Measurements from ENCODE around the gene SNTG2. TPM values are rescaled to one million over a fixed set of nuclear protein-coding genes. Genes with fewer than 3 reads are reported as not detected.

SNTG2 gene
- total and polyA plus RNA-seq, 2 of the 13 experiments (the other 11 are each of a cell fraction or from before 2014, with no cell fraction given) = not detected

DNA sequence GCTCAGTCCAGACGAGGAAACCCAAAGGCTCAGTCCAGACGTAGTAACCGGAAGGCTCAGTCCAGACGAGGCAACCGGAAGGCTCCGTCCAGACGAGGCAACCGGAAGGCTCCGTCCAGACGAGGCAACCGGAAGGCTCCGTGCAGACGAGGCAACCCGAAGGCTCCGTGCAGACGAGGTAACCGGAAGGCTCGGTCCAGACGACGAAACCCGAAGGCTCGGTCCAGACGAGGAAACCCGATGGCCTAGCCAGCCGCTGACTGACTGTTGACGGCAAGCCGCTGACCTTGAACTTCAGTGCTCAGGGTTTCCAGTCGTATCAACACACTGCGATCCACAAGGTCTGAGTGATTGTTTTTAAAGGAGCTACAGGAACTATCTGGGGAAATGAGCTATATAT, 312.0 kb downstream of the SNTG2 start (continued):
- TF ChIP-seq ZEB1 (IDR thresholded peaks at IDR 0.05; ENCODE audit: insufficient replicate concordance, low read depth) = no peak
- TF ChIP-seq TCF7L2 (IDR thresholded peaks at IDR 0.05; ENCODE audit: low read depth, low read length) = no peak
- no peak for TF ChIP-seq ERF (CRISPR knock-in tag; IDR thresholded peaks at IDR 0.05)
- no peak for TF ChIP-seq SOX13 (IDR thresholded peaks at IDR 0.05)
- TF ChIP-seq SOX13 (CRISPR knock-in tag; conservative IDR thresholded peaks at IDR 0.05 in 1 of 2, IDR thresholded peaks at IDR 0.05 in 1 of 2) = no peak
- TF ChIP-seq, protein P1, sequence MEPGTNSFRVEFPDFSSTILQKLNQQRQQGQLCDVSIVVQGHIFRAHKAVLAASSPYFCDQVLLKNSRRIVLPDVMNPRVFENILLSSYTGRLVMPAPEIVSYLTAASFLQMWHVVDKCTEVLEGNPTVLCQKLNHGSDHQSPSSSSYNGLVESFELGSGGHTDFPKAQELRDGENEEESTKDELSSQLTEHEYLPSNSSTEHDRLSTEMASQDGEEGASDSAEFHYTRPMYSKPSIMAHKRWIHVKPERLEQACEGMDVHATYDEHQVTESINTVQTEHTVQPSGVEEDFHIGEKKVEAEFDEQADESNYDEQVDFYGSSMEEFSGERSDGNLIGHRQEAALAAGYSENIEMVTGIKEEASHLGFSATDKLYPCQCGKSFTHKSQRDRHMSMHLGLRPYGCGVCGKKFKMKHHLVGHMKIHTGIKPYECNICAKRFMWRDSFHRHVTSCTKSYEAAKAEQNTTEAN (CRISPR knock-in tag; conservative IDR thresholded peaks at IDR 0.05) = no peak
- TF ChIP-seq EHMT2 (IDR thresholded peaks at IDR 0.05; ENCODE audit: borderline replicate concordance, low read depth, low read length) = no peak
- TF ChIP-seq, protein P2, sequence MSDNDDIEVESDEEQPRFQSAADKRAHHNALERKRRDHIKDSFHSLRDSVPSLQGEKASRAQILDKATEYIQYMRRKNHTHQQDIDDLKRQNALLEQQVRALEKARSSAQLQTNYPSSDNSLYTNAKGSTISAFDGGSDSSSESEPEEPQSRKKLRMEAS (IDR thresholded peaks at IDR 0.05) = no peak

DNA sequence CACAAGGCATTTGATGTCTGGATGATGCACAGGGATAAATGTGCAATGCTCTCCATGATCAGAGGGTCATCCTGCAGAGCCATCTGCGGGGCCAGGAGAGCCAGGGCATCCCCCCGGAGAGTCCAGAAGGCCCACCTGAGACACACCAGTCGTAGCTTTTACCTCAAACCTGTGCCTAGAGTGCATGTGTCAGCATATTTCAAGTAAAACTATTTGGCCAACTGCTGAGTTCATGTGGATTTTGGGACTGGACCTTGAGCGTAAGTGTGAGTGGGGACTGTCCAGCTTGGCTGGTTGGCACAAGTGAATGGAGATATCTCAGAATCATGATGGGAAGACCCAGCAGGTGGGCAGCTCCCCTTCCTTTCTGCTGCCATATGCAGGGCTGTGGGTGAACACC, 314.8 kb downstream of the SNTG2 start:
- POLR2A ChIA-PET = no interaction called here
- WGBS (ENCODE audit: low lambda C conversion rate) = 5% methylated on average over 4 of the region's 4 CpGs
- Histone ChIP-seq H3K4me2 (ENCODE audit: low read depth, low read length) (no peak overlapping the region), H3K9me3 (ENCODE audit: low read length) (no peaks in the 10 kb centered on the region), H3K27me3 (ENCODE audit: control insufficient read depth in 1 of 2, insufficient read depth in 2 of 2, low read length in 2 of 2) (peaks cover 0 to 21% of the 10 kb centered on the region in 2 experiments; a peak in 3 of 5 replicates), H3K36me3 (replicated peaks in 1 of 2; ENCODE audit: control insufficient read depth in 1 of 2, insufficient read depth in 2 of 2, low read length in 2 of 2) (no peaks in the 10 kb centered on the region), H3K79me2 (ENCODE audit: insufficient read depth, low read length) (no peaks in the 10 kb centered on the region), H4K20me1 (ENCODE audit: insufficient read depth, low read length) (no peaks in the 10 kb centered on the region), H3K27ac (ENCODE audit: extremely low read length, insufficient read depth, low read length) (no peak overlapping the region), H2AFZ (ENCODE audit: low read length) (no peak overlapping the region), H3K4me3 (replicated peaks in 1 of 3; ENCODE audit: insufficient read depth in 1 of 3, low read depth in 2 of 3, low read length in 3 of 3) (no peak overlapping the region), H3K4me1 (ENCODE audit: insufficient read depth, low read length) (no peaks in the 10 kb centered on the region), H3K9ac (ENCODE audit: insufficient read depth, low read depth, low read length) (no peak overlapping the region)
- CTCF ChIA-PET (ENCODE audit: low intra/inter-chr PET ratio, low total read pairs) = no interaction called here
- DNase-seq (ENCODE audit: low spot score) = no peak
- no peak for FAIRE-seq
- intact Hi-C loops (cut with micrococcal nuclease; ENCODE audit: unreplicated experiment) = no loop called here
- BruUV-seq (replicated peaks) = no TSS peak
- in situ Hi-C loops (cut with HindIII; ENCODE audit: extremely low pct_ligation_motif_present, low pct_unique_long_range_greater_than_20kb) = no loop called here
- TF ChIP-seq NFE2L2 (IDR thresholded peaks at IDR 0.05; ENCODE audit: low read length) (no peak), CBX5 (CRISPR knock-in tag; IDR thresholded peaks at IDR 0.05; ENCODE audit: borderline replicate concordance) (no peak), TEAD2 (CRISPR knock-in tag; IDR thresholded peaks at IDR 0.05) (no peak), MAFF (IDR thresholded peaks at IDR 0.05; ENCODE audit: low read depth, low read length) (peak; percentile 84), NBN (conservative IDR thresholded peaks at IDR 0.05) (no peak), SYNCRIP (IDR thresholded peaks at IDR 0.05; ENCODE audit: insufficient read depth, low read depth, low read length) (no peak), HDAC2 (CRISPR knock-in tag; IDR thresholded peaks at IDR 0.05) (no peak), FOXK2 (IDR thresholded peaks at IDR 0.05) (no peak), ZFP41 (CRISPR knock-in tag; IDR thresholded peaks at IDR 0.05; ENCODE audit: borderline replicate concordance) (no peak), MIXL1 (CRISPR knock-in tag; IDR thresholded peaks at IDR 0.05) (no peak), MAFK (conservative IDR thresholded peaks at IDR 0.05 in 1 of 2, IDR thresholded peaks at IDR 0.05 in 1 of 2; ENCODE audit: low read length in 2 of 2) (peak; percentile 84 to 92), ZNF605 (CRISPR knock-in tag; IDR thresholded peaks at IDR 0.05) (no peak), TOPORS (CRISPR knock-in tag; IDR thresholded peaks at IDR 0.05) (no peak), NCOA1 (CRISPR knock-in tag; IDR thresholded peaks at IDR 0.05) (no peak), ZNF138 (CRISPR knock-in tag; IDR thresholded peaks at IDR 0.05; ENCODE audit: low read depth) (no peak), ZNF24 (IDR thresholded peaks at IDR 0.05) (no peak)
- ATAC-seq = no peak
